Aorta (tissue), 5 donors: ENCODE results near the gene SCAP. TPM values are rescaled to one million over a fixed set of nuclear protein-coding genes. Genes with fewer than 3 reads are reported as not detected.

Source experiments
- ATAC-seq: fragments of 200-7000 bp; cut with Tn5 transposase; one replicate; pipeline ENCODE4 v1.9.1; 2022; ENCODE audit warnings: moderate library complexity; ENCODE audit not compliant: low FRiP score
- DNase-seq, 2 donors: peaks; one replicate each; pipeline ENCODE4 v3.0.0-alpha.2; 2020
- H3K27ac ChIP-seq, 2 donors: one replicate each; pipeline ENCODE4 v1.5.1; 2013; ENCODE audit warnings: low read length in 2 of 2, mild to moderate bottlenecking in 2 of 2, moderate library complexity in 2 of 2, control low read depth in 1 of 2, inconsistent platforms in 1 of 2, low read depth in 1 of 2
- H3K27me3 ChIP-seq, 2 donors: one replicate each; pipeline ENCODE4 v1.6.1; 2013; ENCODE audit warnings: control low read depth in 1 of 2, low read length in 1 of 2, mild to moderate bottlenecking in 1 of 2, moderate library complexity in 1 of 2; ENCODE audit not compliant: insufficient read depth in 2 of 2, control insufficient read depth in 1 of 2
- H3K36me3 ChIP-seq, 2 donors: one replicate each; pipeline ENCODE4 v1.6.1; 2013; ENCODE audit warnings: control low read depth in 1 of 2, low read length in 1 of 2, mild to moderate bottlenecking in 1 of 2; ENCODE audit not compliant: insufficient read depth in 2 of 2, control insufficient read depth in 1 of 2
- H3K4me1 ChIP-seq, 2 donors: one replicate each; pipeline ENCODE4 v1.6.1; 2013; ENCODE audit warnings: low read length in 2 of 2, control low read depth in 1 of 2, mild to moderate bottlenecking in 1 of 2, moderate library complexity in 1 of 2; ENCODE audit not compliant: insufficient read depth in 2 of 2, control insufficient read depth in 1 of 2
- H3K4me3 ChIP-seq, 2 donors: one replicate each; pipeline ENCODE4 v1.5.1; 2013; ENCODE audit warnings: low read length in 2 of 2, control low read depth in 1 of 2, mild to moderate bottlenecking in 1 of 2
- H3K9me3 ChIP-seq: one replicate; pipeline ENCODE4 v1.6.1; 2013; ENCODE audit warnings: mild to moderate bottlenecking, low read length; ENCODE audit not compliant: control insufficient read depth
- WGBS, 2 donors: extraction: QIAGEN DNeasy Blood & Tissue Kit; methylation state at CpG; one replicate each; pipeline ENCODE4 v1.1.7; 2013; 5-methylcytosine and 5-hydroxymethylcytosine counted together
- intact Hi-C, 2 donors: fragments of 100-400 bp; cut with DNase I; formaldehyde crosslinking; loops; one replicate each; pipeline versions ENCODE4 v1.14.2 to v1.15.0; 2022
- polyA plus RNA-seq, 2 donors: library from polyadenylated mRNA; stranded (reverse); fragments of 200-250 nt; gene quantifications; one replicate each; pipeline ENCODE4 v1.2.3, GENCODE V29; 2013
- total RNA-seq, 2 donors: library from RNA; stranded (reverse); fragmentation: NEBNext Ultra II Directional; extraction: Animal tissue kit (Norgen Biotek cat#: 25700); gene quantifications; one replicate each; pipeline ENCODE4 v1.2.1, GENCODE V29; 2021
- donor health status: healthy with polysubstance abuse.
- donor health status: Bipolar disorder and iron deficiency.
- donor health status: DM: no; HTN: no; CAD: no.
- donor health status: DM: no; HTN: no; CAD: no.
- donor health status: DM: yes; HTN: yes; CAD: no.

The SCAP gene
- total and polyA plus RNA-seq, 4 donors: 13.9 to 66.1 (median 55.2) TPM

- ATAC-seq (no peak), DNase-seq (no peak)
- H3K4me3 ChIP-seq: no peak overlapping the region
- H3K27ac ChIP-seq: no peak overlapping the region
- H3K36me3 ChIP-seq: peaks cover 0 to 6% of the 10 kb centered on the region in 2 donors
- no peaks in the 10 kb centered on the region for H3K27me3 ChIP-seq
- WGBS, 2 donors: 57 to 61% methylated on average over 3 of the region's 3 CpGs
- no peaks in the 10 kb centered on the region for H3K9me3 ChIP-seq
- no peaks in the 10 kb centered on the region for H3K4me1 ChIP-seq
- intact Hi-C loops: no loop called here
Measured at GRCh38 chr3:47431225-47431624, 44.5 kb downstream of the SCAP start.

GRCh38 chr3:47430606-47431005, 45.1 kb downstream of the SCAP start:
- intact Hi-C loops: no loop called here
- Histone ChIP-seq H3K4me3 (no peak overlapping the region), H3K27me3 (no peaks in the 10 kb centered on the region), H3K9me3 (no peaks in the 10 kb centered on the region), H3K27ac (no peak overlapping the region), H3K36me3 (peaks cover 0 to 6% of the 10 kb centered on the region in 2 donors), H3K4me1 (no peaks in the 10 kb centered on the region)
- no peak for ATAC-seq
- 84 to 90% methylated on average over 7 of the region's 7 CpGs for WGBS, 2 donors
- DNase-seq: peak in 1 of 2 donors; percentile 36

- H3K27ac ChIP-seq: no peak overlapping the region
- WGBS, 2 donors: 93 to 95% methylated on average over 9 of the region's 9 CpGs
- DNase-seq: peak in 1 of 2 donors; percentile 15
- H3K36me3 ChIP-seq: peaks cover 0 to 6% of the 10 kb centered on the region in 2 donors
- no peaks in the 10 kb centered on the region for H3K4me1 ChIP-seq
- H3K9me3 ChIP-seq: no peaks in the 10 kb centered on the region
- ATAC-seq: no peak
- no peak overlapping the region for H3K4me3 ChIP-seq
- H3K27me3 ChIP-seq: no peaks in the 10 kb centered on the region
- intact Hi-C loops: no loop called here
Measured at GRCh38 chr3:47429476-47430270, 46.1 kb downstream of the SCAP start.

GRCh38 chr3:47428662-47429061, 47.1 kb downstream of the SCAP start:
- no peak overlapping the region for H3K4me3 ChIP-seq
- WGBS, 2 donors: 82 to 89% methylated on average over 6 of the region's 6 CpGs
- ATAC-seq: no peak
- H3K27me3 ChIP-seq: no peaks in the 10 kb centered on the region
- H3K9me3 ChIP-seq: no peaks in the 10 kb centered on the region
- no peak overlapping the region for H3K27ac ChIP-seq
- no peak for DNase-seq
- intact Hi-C loops: no loop called here
- H3K4me1 ChIP-seq: no peaks in the 10 kb centered on the region
- H3K36me3 ChIP-seq: peaks cover 0 to 2% of the 10 kb centered on the region in 2 donors

GRCh38 chr3:47427866-47428265, 47.9 kb downstream of the SCAP start:
- Histone ChIP-seq H3K4me1 (no peaks in the 10 kb centered on the region), H3K9me3 (no peaks in the 10 kb centered on the region), H3K27ac (no peak overlapping the region), H3K36me3 (no peaks in the 10 kb centered on the region), H3K4me3 (no peak overlapping the region), H3K27me3 (no peaks in the 10 kb centered on the region)
- ATAC-seq (no peak), DNase-seq (peak in 1 of 2 donors; percentile 37)
- 87 to 92% methylated on average over 6 of the region's 6 CpGs for WGBS, 2 donors
- intact Hi-C loops: no loop called here

- DNase-seq: peak in 1 of 2 donors; percentile 51
- intact Hi-C loops: no loop called here
- Histone ChIP-seq H3K9me3 (no peaks in the 10 kb centered on the region), H3K27ac (no peak overlapping the region), H3K36me3 (no peaks in the 10 kb centered on the region), H3K4me1 (no peaks in the 10 kb centered on the region), H3K27me3 (no peaks in the 10 kb centered on the region), H3K4me3 (no peak overlapping the region)
- 90 to 96% methylated on average over 9 of the region's 9 CpGs for WGBS, 2 donors
- ATAC-seq: no peak
Measured at GRCh38 chr3:47425959-47426358, 49.8 kb downstream of the SCAP start.

GRCh38 chr3:47425383-47425778, 50.4 kb downstream of the SCAP start:
- no peaks in the 10 kb centered on the region for H3K27me3 ChIP-seq
- ATAC-seq (no peak), DNase-seq (peak in 1 of 2 donors; percentile 58)
- peaks cover 0 to 2% of the 10 kb centered on the region in 2 donors for H3K36me3 ChIP-seq
- 87 to 88% methylated on average over 11 of the region's 11 CpGs for WGBS, 2 donors
- H3K4me1 ChIP-seq: no peaks in the 10 kb centered on the region
- intact Hi-C loops: no loop called here
- no peak overlapping the region for H3K27ac ChIP-seq
- H3K9me3 ChIP-seq: no peaks in the 10 kb centered on the region
- no peak overlapping the region for H3K4me3 ChIP-seq

GRCh38 chr3:47424434-47425382, 51.0 kb downstream of the SCAP start:
- H3K4me3 ChIP-seq: no peak overlapping the region
- ATAC-seq (no peak), DNase-seq (no peak)
- 86 to 87% methylated on average over 15 of the region's 15 CpGs for WGBS, 2 donors
- intact Hi-C loops: no loop called here
- no peaks in the 10 kb centered on the region for H3K27me3 ChIP-seq
- H3K4me1 ChIP-seq: no peaks in the 10 kb centered on the region
- no peaks in the 10 kb centered on the region for H3K9me3 ChIP-seq
- peaks cover 0 to 2% of the 10 kb centered on the region in 2 donors for H3K36me3 ChIP-seq
- H3K27ac ChIP-seq: no peak overlapping the region
